Endothelial cell of umbilical vein (primary cell): Measurements from ENCODE around the gene RDH14. TPM values are rescaled to one million over a fixed set of nuclear protein-coding genes. Genes with fewer than 3 reads are reported as not detected.

ENCODE experiments used
- BruUV-seq: library from RNA; stranded (reverse); fragments of 400-500 nt; replicated peaks from 2 replicates; lab custom pipeline; 2021; lab: Mats Ljungman, UMichigan
- CTCF ChIA-PET: fragments of 300-600, 350-600 bp; sonication (Branson Sonifier 250); formaldehyde crosslinking; loops from one replicate; lab custom pipeline; 2021; ENCODE audit warnings: antibody characterized with exemption, inconsistent platforms; lab: Charles Lee
- POLR2A ChIA-PET: fragments of 300-600, 350-600 bp; sonication (Branson Sonifier 250); formaldehyde crosslinking; loops from one replicate; lab custom pipeline; 2021; ENCODE audit warnings: antibody characterized with exemption, inconsistent platforms; lab: Charles Lee
- DNase-seq: peaks from one replicate; pipeline ENCODE4 v3.0.0-alpha.2; 2011; ENCODE audit warnings: low read depth, low spot score
- FAIRE-seq: peaks from 2 replicates; lab custom pipeline; 2011; peaks lifted over from hg19 to GRCh38; lab: Jason Lieb, UNC
- H2AFZ ChIP-seq: 2 replicates; pipeline ENCODE4 v1.6.0; 2012; ENCODE audit warnings: low read depth, low read length, control low read depth, inconsistent platforms
- H3K27ac ChIP-seq: 2 replicates; pipeline ENCODE4 v1.5.1; 2011; ENCODE audit warnings: low read depth, mild to moderate bottlenecking, control low read depth, low read length, moderate library complexity; ENCODE audit not compliant: insufficient read depth
- H3K27me3 ChIP-seq, 2 experiments: 2 replicates each; pipeline versions ENCODE4 v1.6.0 to v1.6.1; 2011; ENCODE audit warnings: low read length in 2 of 2, mixed read lengths in 1 of 2; ENCODE audit not compliant: control insufficient read depth in 2 of 2, insufficient read depth in 2 of 2
- H3K36me3 ChIP-seq, 2 experiments: 2 replicates in 1 of 2; 3 replicates in 1 of 2; pipeline ENCODE4 v1.5.1; 2011; ENCODE audit warnings: low read length in 2 of 2, mild to moderate bottlenecking in 1 of 2, moderate library complexity in 1 of 2; ENCODE audit not compliant: control insufficient read depth in 2 of 2, insufficient read depth in 2 of 2; ENCODE audit errors: extremely low read depth in 1 of 2
- H3K4me1 ChIP-seq: 3 replicates; pipeline ENCODE4 v1.5.1; 2011; ENCODE audit warnings: mild to moderate bottlenecking, low read length; ENCODE audit not compliant: control insufficient read depth, insufficient read depth; ENCODE audit errors: extremely low read depth
- H3K4me2 ChIP-seq: 2 replicates; pipeline ENCODE4 v1.6.1; 2011; ENCODE audit warnings: low read length, control low read depth, mixed read lengths; ENCODE audit not compliant: insufficient read depth
- H3K4me3 ChIP-seq, 3 experiments: fragments of 200-600 bp in 1 of 3; sonication (generic), shearing (Covaris generic) in 1 of 3; replicated peaks in 1 of 3; 2 replicates each; pipeline ENCODE4 v1.5.1; 2011 to 2016; ENCODE audit warnings: control low read depth in 3 of 3, low read length in 3 of 3, mild to moderate bottlenecking in 2 of 3, inconsistent platforms in 1 of 3, low read depth in 1 of 3, moderate library complexity in 1 of 3; ENCODE audit not compliant: insufficient read depth in 1 of 3
- H3K79me2 ChIP-seq: 2 replicates; pipeline ENCODE4 v1.6.0; 2012; ENCODE audit warnings: low read length, inconsistent platforms; ENCODE audit not compliant: control insufficient read depth, insufficient read depth
- H3K9ac ChIP-seq: replicated peaks from 2 replicates; pipeline ENCODE3; 2011; ENCODE audit warnings: low read length, control low read depth; ENCODE audit not compliant: insufficient read depth; ENCODE audit errors: extremely low read depth
- H3K9me1 ChIP-seq: replicated peaks from 3 replicates; pipeline ENCODE4 v1.6.0; 2011; ENCODE audit warnings: mild to moderate bottlenecking, low read length; ENCODE audit not compliant: control insufficient read depth, insufficient read depth; ENCODE audit errors: extremely low read depth
- H3K9me3 ChIP-seq: replicated peaks from 2 replicates; pipeline ENCODE4 v1.5.1; 2012; ENCODE audit warnings: low read length, inconsistent platforms; ENCODE audit not compliant: control insufficient read depth, insufficient read depth
- H4K20me1 ChIP-seq: replicated peaks from 2 replicates; pipeline ENCODE3; 2011; ENCODE audit warnings: mild to moderate bottlenecking, low read length; ENCODE audit not compliant: control insufficient read depth, insufficient read depth; ENCODE audit errors: extremely low read depth
- EZH2 ChIP-seq: IDR thresholded peaks from 2 replicates; pipeline ENCODE4 v1.6.1; 2012; ENCODE audit warnings: borderline replicate concordance, low read depth, mild to moderate bottlenecking, moderate library complexity, low read length, inconsistent platforms; ENCODE audit not compliant: severe bottlenecking
- FOS ChIP-seq: IDR thresholded peaks from 2 replicates; pipeline ENCODE4 v1.6.1; 2011; ENCODE audit warnings: mild to moderate bottlenecking, low read length, moderate library complexity, borderline replicate concordance; ENCODE audit not compliant: insufficient read depth
- GATA2 ChIP-seq: IDR thresholded peaks from 2 replicates; pipeline ENCODE4 v1.7.0; 2011; ENCODE audit warnings: low read depth, mild to moderate bottlenecking, moderate library complexity, mixed read lengths, low read length; ENCODE audit not compliant: insufficient read length, insufficient read depth
- JUN ChIP-seq: IDR thresholded peaks from 2 replicates; pipeline ENCODE4 v1.6.1; 2011; ENCODE audit warnings: borderline replicate concordance, low read depth; ENCODE audit not compliant: insufficient read length, insufficient read depth
- MYC ChIP-seq: IDR thresholded peaks from one replicate; pipeline ENCODE4 v1.6.1; 2011; ENCODE audit warnings: mild to moderate bottlenecking, low read depth, low read length
- POLR2A ChIP-seq: IDR thresholded peaks from 2 replicates; pipeline ENCODE4 v1.6.1; 2012; ENCODE audit warnings: low read depth, mild to moderate bottlenecking, control low read depth, low read length
- POLR2AphosphoS5 ChIP-seq: IDR thresholded peaks from 2 replicates; pipeline ENCODE4 v1.6.1; 2012; ENCODE audit warnings: low read depth, mild to moderate bottlenecking, control low read depth, low read length, moderate library complexity; ENCODE audit not compliant: insufficient read depth
- dilution Hi-C: fragments of 300-500 bp; cut with MboI; formaldehyde crosslinking; loops from one replicate; pipeline ENCODE4 v1.15.0; 2019; ENCODE audit warnings: low sequenced_read_pairs; ENCODE audit not compliant: extremely low pct_ligation_motif_present
- intact Hi-C: fragments of 100-400 bp; cut with micrococcal nuclease; formaldehyde crosslinking; loops from one replicate; pipeline ENCODE4 v1.10.0; 2022
- polyA plus RNA-seq, 4 experiments: library from polyadenylated mRNA; depleted of rRNA in 3 of 4; stranded (reverse) in 3 of 4; unstranded in 1 of 4; fragments of >200 nt; gene quantifications; 2 replicates each; pipeline versions ENCODE4 v1.2.1 to v1.2.3, GENCODE V29; 2011 to 2012; ENCODE audit warnings: missing spikeins in 1 of 4
- total RNA-seq: library from RNA; stranded (reverse); gene quantifications from 2 replicates; pipeline ENCODE4 v1.2.3, GENCODE V29; 2021
- TF ChIP-seq, protein P1 (sequence below), 2 donors: IDR thresholded peaks; 1 replicate in 1 of 2; 2 replicates in 1 of 2; pipeline ENCODE4 v1.5.1; 2011; ENCODE audit warnings: low read length in 2 of 2, mild to moderate bottlenecking in 2 of 2, moderate library complexity in 2 of 2, control low read depth in 1 of 2, inconsistent platforms in 1 of 2, low read depth in 1 of 2; ENCODE audit not compliant: insufficient read depth in 1 of 2; ENCODE audit errors: extremely low read depth in 1 of 2
- TF ChIP-seq, protein P2 (sequence below): IDR thresholded peaks from 2 replicates; pipeline ENCODE4 v1.6.1; 2011; ENCODE audit not compliant: insufficient read depth, insufficient read length

RDH14 gene
- total and polyA plus RNA-seq, 2 donors (not counting 3 experiments of a cell fraction or from before 2014, with no cell fraction given), result 8.8 to 12.4 TPM

DNA sequence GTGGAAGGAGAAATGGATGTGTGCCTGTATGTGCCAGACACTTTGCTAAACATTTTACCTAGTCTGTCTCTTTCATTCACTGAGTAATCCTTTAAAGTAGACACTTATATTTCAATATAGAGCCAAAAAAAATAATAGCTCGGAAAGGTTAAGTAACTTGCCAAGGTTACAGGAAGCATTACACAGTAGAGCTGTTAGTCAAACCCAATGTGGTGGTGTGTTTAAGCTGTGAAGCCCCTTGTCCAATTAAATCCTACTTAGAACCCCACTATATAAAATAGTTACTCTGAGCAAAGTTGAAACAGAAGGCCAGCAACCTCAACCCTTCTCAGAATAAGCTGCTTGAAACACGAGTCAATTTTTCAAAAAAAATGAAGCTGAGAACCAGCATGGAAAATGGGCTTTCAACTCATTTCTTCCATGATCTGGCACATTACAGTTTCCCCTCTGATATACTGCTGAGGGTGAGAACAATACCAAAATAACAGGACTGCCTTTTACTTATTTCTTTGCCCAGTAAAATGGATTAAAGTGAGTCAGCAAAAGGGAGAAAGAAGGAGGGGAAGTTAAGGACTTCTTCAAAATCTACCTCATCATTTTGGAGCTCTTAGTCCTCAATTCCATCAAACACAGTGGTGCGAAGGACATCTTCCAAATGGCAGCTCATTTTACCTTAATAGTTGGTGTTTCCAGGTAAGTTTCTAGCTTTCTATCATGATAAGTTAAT is 7.9 kb downstream of the RDH14 start:
- H2AFZ ChIP-seq, result no peak overlapping the region
- peak overlapping the region; percentile 13 for H3K9ac ChIP-seq
- no peaks in the 10 kb centered on the region for H3K9me1 ChIP-seq
- peaks cover 18% of the 10 kb centered on the region for H3K4me1 ChIP-seq
- peak overlapping the region; percentile 38 for H3K4me2 ChIP-seq
- TSS peak; percentile 83 for BruUV-seq
- H4K20me1 ChIP-seq, result no peaks in the 10 kb centered on the region
- peaks cover 3% of the 10 kb centered on the region for H3K79me2 ChIP-seq
- DNase-seq (peak; percentile 62), FAIRE-seq (peak; percentile 70)
- CTCF ChIA-PET, result interaction anchor here (0.9 to 1.7 kb wide), 4 partner anchors 9 to 798 kb away, joined by 3 to 13 read pairs (median 4); no protein-coding TSS in a partner anchor
- TF ChIP-seq MYC (no peak), EZH2 (no peak), POLR2AphosphoS5 (no peak), POLR2A (no peak), GATA2 (no peak), JUN (no peak), FOS (no peak)
- TF ChIP-seq, protein P1, sequence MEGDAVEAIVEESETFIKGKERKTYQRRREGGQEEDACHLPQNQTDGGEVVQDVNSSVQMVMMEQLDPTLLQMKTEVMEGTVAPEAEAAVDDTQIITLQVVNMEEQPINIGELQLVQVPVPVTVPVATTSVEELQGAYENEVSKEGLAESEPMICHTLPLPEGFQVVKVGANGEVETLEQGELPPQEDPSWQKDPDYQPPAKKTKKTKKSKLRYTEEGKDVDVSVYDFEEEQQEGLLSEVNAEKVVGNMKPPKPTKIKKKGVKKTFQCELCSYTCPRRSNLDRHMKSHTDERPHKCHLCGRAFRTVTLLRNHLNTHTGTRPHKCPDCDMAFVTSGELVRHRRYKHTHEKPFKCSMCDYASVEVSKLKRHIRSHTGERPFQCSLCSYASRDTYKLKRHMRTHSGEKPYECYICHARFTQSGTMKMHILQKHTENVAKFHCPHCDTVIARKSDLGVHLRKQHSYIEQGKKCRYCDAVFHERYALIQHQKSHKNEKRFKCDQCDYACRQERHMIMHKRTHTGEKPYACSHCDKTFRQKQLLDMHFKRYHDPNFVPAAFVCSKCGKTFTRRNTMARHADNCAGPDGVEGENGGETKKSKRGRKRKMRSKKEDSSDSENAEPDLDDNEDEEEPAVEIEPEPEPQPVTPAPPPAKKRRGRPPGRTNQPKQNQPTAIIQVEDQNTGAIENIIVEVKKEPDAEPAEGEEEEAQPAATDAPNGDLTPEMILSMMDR (IDR thresholded peaks at IDR 0.05; ENCODE audit: extremely low read depth in 1 of 2, insufficient read depth in 1 of 2, low read depth in 1 of 2, low read length in 2 of 2), result no peak
- TF ChIP-seq, protein P2, sequence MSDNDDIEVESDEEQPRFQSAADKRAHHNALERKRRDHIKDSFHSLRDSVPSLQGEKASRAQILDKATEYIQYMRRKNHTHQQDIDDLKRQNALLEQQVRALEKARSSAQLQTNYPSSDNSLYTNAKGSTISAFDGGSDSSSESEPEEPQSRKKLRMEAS, result no peak
- no peak overlapping the region for H3K4me3 ChIP-seq
- intact Hi-C loops (no loop called here), dilution Hi-C loops (no loop called here)
- H3K36me3 ChIP-seq, result peaks cover 5 to 9% of the 10 kb centered on the region in 2 experiments
- POLR2A ChIA-PET, result no interaction called here
- H3K27me3 ChIP-seq, result no peaks in the 10 kb centered on the region
- H3K27ac ChIP-seq, result peak overlapping the region; percentile 50
- H3K9me3 ChIP-seq, result no peaks in the 10 kb centered on the region
